ENCODE results near the gene ABL1. TPM values are rescaled to one million over a fixed set of nuclear protein-coding genes. Genes with fewer than 3 reads are reported as not detected.
"Not testable (repeated sequence)": the region's sequence is repeated elsewhere in the genome, so short reads cannot be mapped to it uniquely, and the experiment has no call there.

Gene ABL1
- total and polyA plus RNA-seq, 5 donors = 21.7 to 48.2 (median 41.2) TPM

DNA sequence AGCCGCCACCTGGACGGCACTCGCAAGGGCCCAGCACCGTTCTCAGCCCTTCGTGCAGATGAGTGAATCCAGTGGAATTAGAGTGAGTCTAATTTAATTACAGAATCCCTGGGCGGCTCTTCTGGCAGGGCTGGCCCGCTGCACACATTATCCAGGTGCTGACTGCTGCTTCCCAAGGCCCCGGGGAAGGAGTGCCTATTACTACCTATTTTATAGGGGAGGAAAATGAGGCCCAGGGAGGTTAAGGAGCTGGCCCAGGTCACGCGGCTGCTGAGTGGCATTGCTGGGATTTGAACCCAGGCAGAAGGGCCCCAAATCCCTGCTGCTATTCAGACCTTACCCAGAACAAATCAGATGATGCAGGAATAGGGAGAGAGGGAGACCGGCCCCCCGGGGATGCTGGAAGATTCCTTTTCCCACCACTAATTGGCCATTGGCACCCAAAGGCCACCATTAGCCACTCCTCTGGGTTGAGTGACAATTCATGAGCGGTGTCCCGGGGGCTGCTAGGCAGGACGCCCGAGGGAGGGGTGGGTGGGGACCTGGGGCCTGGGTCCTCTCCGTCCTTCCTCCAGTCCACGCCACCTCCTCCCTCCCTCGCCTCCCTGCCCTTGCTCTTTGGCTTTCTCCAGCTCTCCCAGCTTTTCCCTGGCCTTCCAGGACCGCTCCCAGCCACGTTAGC is 71.8 kb downstream of the ABL1 start:
- no peaks in the 10 kb centered on the region for H3K4me1 ChIP-seq (ENCODE audit: control insufficient read depth, insufficient read depth, low read length)
- ATAC-seq (no peak), DNase-seq (no peak)
- intact Hi-C loops (cut with DNase I) = no loop called here
- H3K27me3 ChIP-seq (ENCODE audit: control insufficient read depth, insufficient read depth) = no peaks in the 10 kb centered on the region
- H3K9me3 ChIP-seq (ENCODE audit: control insufficient read depth, low read length) = no peaks in the 10 kb centered on the region
- 80% methylated on average over 21 of the region's 21 CpGs for WGBS
- no peak overlapping the region for H3K27ac ChIP-seq (ENCODE audit: low read length)
- H3K4me3 ChIP-seq (ENCODE audit: low read length) = no peak overlapping the region

DNA sequence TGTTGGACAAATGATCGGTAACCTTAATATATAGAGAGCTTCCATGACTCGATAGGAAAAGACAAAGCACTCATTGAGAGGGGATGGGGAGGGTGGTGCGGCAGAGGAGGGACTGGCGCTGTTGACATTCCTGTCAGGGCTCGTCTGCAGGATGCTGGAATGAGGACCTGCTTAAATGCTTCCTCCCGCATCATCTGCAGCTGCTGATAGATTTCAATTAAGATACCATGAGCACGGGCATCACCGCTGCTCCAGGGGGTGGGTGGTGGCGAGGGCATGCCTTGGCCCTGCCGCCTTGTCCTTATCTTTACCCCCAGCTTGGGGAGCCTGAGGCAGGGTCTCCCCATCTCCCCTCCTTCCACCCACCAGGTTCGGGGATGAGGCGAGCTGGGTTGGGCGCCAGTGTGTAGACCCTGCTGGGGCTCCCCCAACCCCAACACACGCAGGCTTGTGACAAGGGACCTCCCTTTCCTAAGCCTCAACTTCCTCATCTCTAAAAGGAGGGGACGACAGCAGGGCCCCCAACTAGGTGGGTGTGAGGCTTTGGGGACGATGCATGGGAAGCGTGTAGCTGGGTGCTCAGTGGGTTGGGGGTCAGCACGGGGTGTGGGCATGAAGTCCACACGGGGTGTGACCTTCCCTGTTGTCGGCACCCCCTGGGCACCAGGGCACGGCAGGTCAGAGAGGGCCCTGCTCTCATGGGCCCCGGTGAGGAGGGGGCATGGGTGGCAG is 73.3 kb downstream of the ABL1 start:
- ATAC-seq (peak in 1 of 2 donors; percentile 19), DNase-seq (no peak)
- H3K27me3 ChIP-seq (ENCODE audit: control insufficient read depth, insufficient read depth) = no peaks in the 10 kb centered on the region
- WGBS = 62% methylated on average over 22 of the region's 22 CpGs
- H3K27ac ChIP-seq (ENCODE audit: low read length) = no peak overlapping the region
- no peaks in the 10 kb centered on the region for H3K4me1 ChIP-seq (ENCODE audit: control insufficient read depth, insufficient read depth, low read length)
- no peaks in the 10 kb centered on the region for H3K9me3 ChIP-seq (ENCODE audit: control insufficient read depth, low read length)
- intact Hi-C loops (cut with DNase I) = no loop called here
- no peak overlapping the region for H3K4me3 ChIP-seq (ENCODE audit: low read length)

DNA sequence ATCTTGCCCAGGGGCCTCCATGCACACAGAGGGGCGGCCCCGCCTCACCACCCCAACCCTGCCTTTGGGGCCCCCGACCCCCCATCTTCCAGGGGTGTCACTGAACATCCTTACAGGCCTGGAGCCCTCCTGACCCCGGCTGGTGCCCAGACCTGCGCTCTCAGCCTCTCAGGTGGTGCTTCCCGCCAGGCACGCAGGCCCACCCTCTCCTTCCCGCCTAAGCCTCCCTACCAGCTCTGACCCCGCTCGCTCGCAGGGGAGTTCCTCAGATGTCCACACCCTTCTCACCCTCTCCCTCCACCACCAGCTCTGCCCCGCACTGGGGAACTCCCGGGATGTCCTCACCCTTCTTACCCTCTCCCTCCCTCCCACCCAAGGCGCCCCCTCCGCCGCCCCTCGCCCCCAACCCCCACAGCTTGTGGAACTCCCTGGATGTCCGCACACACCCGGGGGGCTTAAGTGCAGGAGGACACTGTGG is 73.9 kb downstream of the ABL1 start:
- intact Hi-C loops (cut with DNase I) = no loop called here
- Histone ChIP-seq H3K4me1 (ENCODE audit: control insufficient read depth, insufficient read depth, low read length) (no peaks in the 10 kb centered on the region), H3K27me3 (ENCODE audit: control insufficient read depth, insufficient read depth) (no peaks in the 10 kb centered on the region), H3K4me3 (ENCODE audit: low read length) (no peak overlapping the region), H3K9me3 (ENCODE audit: control insufficient read depth, low read length) (no peaks in the 10 kb centered on the region), H3K27ac (ENCODE audit: low read length) (no peak overlapping the region)
- ATAC-seq = peak in 1 of 2 donors; percentile 22
- WGBS = 87% methylated on average over 19 of the region's 19 CpGs
- no peak for DNase-seq

DNA sequence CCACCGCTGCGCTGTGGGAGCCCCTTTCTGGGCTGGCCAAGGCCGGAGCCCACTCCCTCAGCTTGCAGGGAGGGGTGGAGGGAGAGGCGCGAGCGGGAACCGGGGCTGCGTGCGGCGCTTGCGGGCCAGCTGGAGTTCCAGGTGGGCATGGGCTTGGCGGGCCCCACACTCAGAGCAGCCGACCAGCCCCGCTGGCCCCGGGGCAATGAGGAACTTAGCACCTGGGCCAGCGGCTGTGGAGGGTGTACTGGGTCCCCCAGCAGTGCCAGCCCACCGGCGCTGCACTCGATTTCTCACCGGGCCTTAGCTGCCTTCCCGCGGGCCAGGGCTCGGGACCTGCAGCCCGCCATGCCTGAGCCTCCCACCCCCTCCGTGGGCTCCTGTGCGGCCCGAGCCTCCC is 75.0 kb downstream of the ABL1 start:
- H3K9me3 ChIP-seq (ENCODE audit: control insufficient read depth, low read length); H3K4me3 ChIP-seq (ENCODE audit: low read length); intact Hi-C loops (cut with DNase I); H3K27ac ChIP-seq (ENCODE audit: low read length); H3K27me3 ChIP-seq (ENCODE audit: control insufficient read depth, insufficient read depth); H3K4me1 ChIP-seq (ENCODE audit: control insufficient read depth, insufficient read depth, low read length); DNase-seq; ATAC-seq: not testable (repeated sequence)
- WGBS = 94% methylated on average over 27 of the region's 27 CpGs

DNA sequence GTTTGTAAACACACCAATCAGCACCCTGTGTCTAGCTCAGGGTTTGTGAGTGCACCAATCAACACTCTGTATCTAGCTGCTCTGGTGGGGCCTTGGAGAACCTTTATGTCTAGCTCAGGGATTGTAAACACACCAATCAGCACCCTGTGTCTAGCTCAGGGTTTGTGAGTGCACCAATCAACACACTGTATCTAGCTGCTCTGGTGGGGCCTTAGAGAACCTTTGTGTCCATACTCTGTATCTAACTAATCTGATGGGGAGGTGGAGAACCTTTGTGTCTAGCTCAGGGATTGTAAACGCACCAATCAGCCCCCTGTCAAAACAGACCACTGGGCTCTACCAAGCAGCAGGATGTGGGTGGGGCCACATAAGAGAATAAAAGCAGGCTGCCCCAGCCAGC is 75.6 kb downstream of the ABL1 start:
- ATAC-seq; H3K4me3 ChIP-seq (ENCODE audit: low read length); H3K9me3 ChIP-seq (ENCODE audit: control insufficient read depth, low read length); H3K4me1 ChIP-seq (ENCODE audit: control insufficient read depth, insufficient read depth, low read length); H3K27me3 ChIP-seq (ENCODE audit: control insufficient read depth, insufficient read depth); H3K27ac ChIP-seq (ENCODE audit: low read length); intact Hi-C loops (cut with DNase I); DNase-seq: not testable (repeated sequence)
- 41% methylated on average over 1 of the region's 1 CpG for WGBS

DNA sequence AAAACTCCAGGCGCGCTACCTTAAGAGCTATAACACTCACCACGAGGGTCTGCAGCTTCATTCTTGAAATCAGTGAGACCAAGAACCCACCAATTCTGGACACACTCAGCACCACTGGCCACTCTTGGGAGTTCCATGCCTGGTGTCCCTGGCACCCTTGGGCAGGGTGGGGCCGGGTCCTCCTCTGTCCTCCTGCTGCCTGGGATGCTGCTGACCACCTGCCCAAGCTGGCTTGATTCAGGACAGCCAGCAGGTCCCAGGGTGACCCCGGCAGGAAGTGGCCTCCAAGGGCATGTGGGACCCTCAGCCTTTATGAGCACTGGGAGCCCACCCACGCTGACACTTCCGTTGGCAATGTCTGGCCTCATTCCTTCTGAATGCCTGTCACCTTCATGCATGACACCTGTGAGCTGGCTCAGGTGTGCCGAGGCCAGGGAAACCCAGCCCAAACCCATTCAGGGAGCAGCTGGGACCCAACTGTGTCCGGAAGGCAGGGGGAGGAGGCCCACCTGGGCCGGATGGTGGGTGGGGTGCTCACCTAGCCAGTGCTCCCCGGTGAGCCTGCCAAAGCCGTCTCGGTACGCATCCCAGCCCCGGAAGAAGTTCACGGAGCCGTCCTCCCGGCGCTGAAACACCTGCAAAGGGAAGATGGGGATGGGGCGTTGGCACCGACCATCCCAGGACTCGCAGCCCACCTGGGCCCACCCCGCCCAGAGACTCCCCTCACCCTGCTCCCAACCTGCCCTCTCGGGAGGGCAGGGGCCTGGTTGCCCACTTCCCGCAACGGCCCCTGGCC is 76.4 kb downstream of the ABL1 start:
- no peaks in the 10 kb centered on the region for H3K27me3 ChIP-seq (ENCODE audit: control insufficient read depth, insufficient read depth)
- no peak overlapping the region for H3K4me3 ChIP-seq (ENCODE audit: low read length)
- no peaks in the 10 kb centered on the region for H3K4me1 ChIP-seq (ENCODE audit: control insufficient read depth, insufficient read depth, low read length)
- intact Hi-C loops (cut with DNase I) = no loop called here
- H3K9me3 ChIP-seq (ENCODE audit: control insufficient read depth, low read length) = no peaks in the 10 kb centered on the region
- no peak for DNase-seq
- no peak overlapping the region for H3K27ac ChIP-seq (ENCODE audit: low read length)
- ATAC-seq = no peak
- WGBS = 91% methylated on average over 26 of the region's 26 CpGs

DNA sequence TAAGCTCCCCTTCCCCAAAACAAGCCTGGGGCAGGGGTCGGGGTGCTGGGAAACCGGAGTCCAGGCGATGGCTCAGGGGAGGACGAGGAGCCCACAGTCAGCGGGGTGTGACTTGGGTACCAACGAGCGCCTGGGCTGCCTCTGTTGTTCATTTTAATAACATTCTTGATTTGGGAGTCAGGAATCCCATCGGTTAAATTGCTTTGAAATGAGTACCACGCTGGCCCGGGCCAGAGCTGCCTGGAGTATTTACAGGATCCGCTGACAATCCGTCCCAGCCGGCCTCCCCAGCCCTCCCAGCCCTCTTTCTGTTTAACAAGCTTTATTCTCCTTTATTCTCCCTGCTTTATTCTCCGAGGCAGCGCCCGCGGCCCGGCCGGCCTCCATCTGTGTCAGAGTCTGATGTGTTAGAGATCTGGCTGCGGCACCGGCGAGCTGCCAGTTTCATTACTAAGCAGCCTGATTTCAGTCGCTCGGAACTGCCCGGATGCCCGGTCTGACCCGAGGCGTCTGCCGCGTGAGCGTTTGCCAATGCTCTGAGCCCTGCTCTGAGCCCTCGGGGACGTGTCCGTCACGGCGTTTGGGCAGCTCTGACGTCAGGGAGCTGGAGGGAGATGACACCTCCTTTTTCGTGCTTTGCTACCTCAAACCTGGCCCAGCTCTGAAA is 78.0 kb downstream of the ABL1 start:
- H3K4me1 ChIP-seq (ENCODE audit: control insufficient read depth, insufficient read depth, low read length) = no peaks in the 10 kb centered on the region
- no peaks in the 10 kb centered on the region for H3K9me3 ChIP-seq (ENCODE audit: control insufficient read depth, low read length)
- ATAC-seq = peak; percentile 34 to 45
- H3K27me3 ChIP-seq (ENCODE audit: control insufficient read depth, insufficient read depth) = no peaks in the 10 kb centered on the region
- H3K4me3 ChIP-seq (ENCODE audit: low read length) = no peak overlapping the region
- WGBS = 59% methylated on average over 38 of the region's 38 CpGs
- no peak overlapping the region for H3K27ac ChIP-seq (ENCODE audit: low read length)
- intact Hi-C loops (cut with DNase I) = no loop called here
- peak; percentile 68 to 77 (median 76) for DNase-seq

DNA sequence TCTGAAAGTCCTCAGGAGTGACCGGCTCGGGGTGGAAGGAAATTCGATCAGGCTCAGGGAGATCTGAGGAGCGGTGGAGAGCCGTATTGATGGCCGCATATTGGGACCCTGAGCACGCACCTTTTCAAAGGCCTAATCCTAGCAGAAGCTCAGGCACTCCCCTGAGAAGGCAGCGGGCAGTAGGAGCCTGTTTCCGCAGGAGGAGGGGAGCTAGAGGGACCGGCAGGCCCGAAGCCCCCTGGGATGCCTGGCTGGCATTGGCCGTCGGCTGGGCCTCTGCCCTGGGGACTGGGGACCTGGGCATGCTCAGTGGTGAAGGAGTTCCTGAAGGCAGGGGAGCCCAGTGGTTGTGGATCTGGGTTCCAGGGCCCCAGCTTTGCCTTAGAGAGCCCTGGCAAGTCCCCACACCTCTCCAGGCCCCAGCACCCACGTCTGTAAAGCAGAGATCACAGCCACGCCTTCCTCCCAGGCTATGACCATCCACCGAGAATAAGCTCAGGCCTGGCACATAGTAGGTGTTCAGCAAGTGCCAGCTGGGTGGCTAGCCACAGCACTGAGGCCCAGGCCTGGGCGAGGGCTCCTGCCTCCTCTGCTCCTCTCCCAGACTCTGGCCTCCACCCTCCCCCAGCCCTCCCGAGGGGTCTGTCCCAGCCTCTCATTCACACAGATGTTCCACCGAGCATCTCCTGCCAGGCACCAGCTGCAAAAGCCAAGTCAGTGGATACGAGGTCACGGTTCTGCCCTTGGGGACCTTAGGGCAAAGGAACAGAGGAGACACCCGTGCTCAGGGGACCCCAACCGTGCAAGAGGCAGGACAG is 78.8 kb downstream of the ABL1 start:
- WGBS = 64% methylated on average over 23 of the region's 23 CpGs
- H3K4me3 ChIP-seq (ENCODE audit: low read length) = no peak overlapping the region
- no peak for DNase-seq
- H3K4me1 ChIP-seq (ENCODE audit: control insufficient read depth, insufficient read depth, low read length) = no peaks in the 10 kb centered on the region
- no peaks in the 10 kb centered on the region for H3K27me3 ChIP-seq (ENCODE audit: control insufficient read depth, insufficient read depth)
- H3K27ac ChIP-seq (ENCODE audit: low read length) = no peak overlapping the region
- H3K9me3 ChIP-seq (ENCODE audit: control insufficient read depth, low read length) = no peaks in the 10 kb centered on the region
- intact Hi-C loops (cut with DNase I) = no loop called here
- no peak for ATAC-seq

DNA sequence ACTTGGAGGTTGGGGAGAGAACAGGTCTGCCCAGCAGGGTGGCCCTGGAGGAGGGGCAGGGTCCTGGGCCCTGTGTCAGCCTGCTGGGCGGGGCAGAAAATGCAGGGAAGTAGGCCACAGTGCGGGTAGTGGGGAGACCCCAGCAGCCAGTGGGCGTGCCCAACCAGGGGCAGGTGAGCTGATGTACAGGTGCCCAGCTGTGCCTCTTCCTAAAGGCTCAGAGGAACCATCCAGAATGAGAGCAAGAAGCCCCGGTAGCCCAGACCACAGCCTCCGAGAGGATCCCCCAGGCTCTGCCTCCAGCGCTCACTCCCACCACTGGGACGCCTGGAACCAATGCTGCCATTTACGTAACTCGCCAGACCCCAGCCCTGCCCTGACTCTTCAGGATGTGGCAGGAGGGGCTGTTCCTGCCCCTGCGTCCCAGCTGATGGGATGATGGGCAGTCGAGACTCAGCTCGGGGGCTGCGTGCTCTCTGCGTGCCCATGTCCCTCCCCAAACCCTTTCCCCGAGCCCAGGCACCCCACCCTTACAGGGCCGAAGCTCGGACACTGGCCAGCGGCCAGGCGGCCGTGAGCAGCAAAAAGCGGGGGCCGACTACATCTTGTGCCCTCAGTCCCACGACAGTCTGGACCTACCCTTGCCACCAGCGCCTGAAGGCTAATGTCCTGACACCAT is 79.5 kb downstream of the ABL1 start:
- H3K4me3 ChIP-seq (ENCODE audit: low read length) = no peak overlapping the region
- 77% methylated on average over 24 of the region's 24 CpGs for WGBS
- intact Hi-C loops (cut with DNase I) = no loop called here

DNA sequence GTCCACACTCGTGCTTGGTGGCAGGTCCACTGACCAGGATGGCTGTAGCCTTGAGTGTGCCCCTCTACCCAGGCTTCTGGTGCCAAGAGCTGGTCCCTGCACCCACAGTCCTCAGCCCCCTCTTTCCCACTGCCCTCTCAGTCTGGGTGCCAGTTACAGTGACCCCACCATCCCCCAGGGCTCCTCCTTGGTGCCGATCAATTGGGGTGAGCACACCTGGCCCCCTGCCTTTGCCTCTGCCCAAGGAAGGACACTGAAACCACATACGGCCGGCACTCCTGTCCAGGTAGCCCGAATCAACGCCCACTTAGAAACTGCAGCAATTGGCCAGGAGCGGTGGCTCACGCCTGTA is 80.0 kb downstream of the ABL1 start:
- no peaks in the 10 kb centered on the region for H3K27me3 ChIP-seq (ENCODE audit: control insufficient read depth, insufficient read depth)
- no peak for DNase-seq
- intact Hi-C loops (cut with DNase I) = no loop called here
- no peaks in the 10 kb centered on the region for H3K9me3 ChIP-seq (ENCODE audit: control insufficient read depth, low read length)
- H3K27ac ChIP-seq (ENCODE audit: low read length) = no peak overlapping the region
- no peak for ATAC-seq
- H3K4me1 ChIP-seq (ENCODE audit: control insufficient read depth, insufficient read depth, low read length) = no peaks in the 10 kb centered on the region
- no peak overlapping the region for H3K4me3 ChIP-seq (ENCODE audit: low read length)
- 88% methylated on average over 8 of the region's 8 CpGs for WGBS

More for the DNA sequence above, 79.5 kb downstream of the ABL1 start:
- no peak overlapping the region for H3K27ac ChIP-seq (ENCODE audit: low read length)
- ATAC-seq (peak in 1 of 2 donors; percentile 5), DNase-seq (no peak)
- H3K27me3 ChIP-seq (ENCODE audit: control insufficient read depth, insufficient read depth) = no peaks in the 10 kb centered on the region
- no peaks in the 10 kb centered on the region for H3K4me1 ChIP-seq (ENCODE audit: control insufficient read depth, insufficient read depth, low read length)
- H3K9me3 ChIP-seq (ENCODE audit: control insufficient read depth, low read length) = no peaks in the 10 kb centered on the region

Measured in right cardiac atrium (tissue), 5 donors.